Stimulated activated CD4-positive, alpha-beta T cell treated with anti-CD3 and anti-CD28 coated beads, TNF-alpha, amount 100 ng/mL, for 1 hour (primary cell): ENCODE measurements around the gene EYS.
"Not testable (repeated sequence)": the region's sequence is repeated elsewhere in the genome, so short reads cannot be mapped to it uniquely, and the experiment has no call there.

Experiments
- DNase-seq, 3 donors: peaks; one replicate each; pipeline ENCODE4 v3.0.0-alpha.2; 2020; ENCODE audit warnings: low read depth in 3 of 3, low spot score in 1 of 3

The EYS gene

GRCh38 chr6:65469650-65470049 is 237.4 kb downstream of the EYS start:
- DNase-seq, result no peak

- DNase-seq, result no peak
These were observed 238.7 kb downstream of the EYS start for GRCh38 chr6:65468307-65468706.

- DNase-seq, result no peak
These were observed 245.9 kb downstream of the EYS start for GRCh38 chr6:65461121-65461520.

- DNase-seq, result no peak
These were observed 254.7 kb downstream of the EYS start for GRCh38 chr6:65452333-65452732.

GRCh38 chr6:65450451-65450850 is 256.6 kb downstream of the EYS start:
- DNase-seq, result no peak

- DNase-seq, result no peak
These were observed 257.1 kb downstream of the EYS start for GRCh38 chr6:65449926-65450325.

- no peak for DNase-seq
These were observed 258.2 kb downstream of the EYS start for GRCh38 chr6:65448866-65449265.

GRCh38 chr6:65436281-65436680 is 270.7 kb downstream of the EYS start:
- DNase-seq, result no peak

- DNase-seq, result no peak
These were observed 290.4 kb downstream of the EYS start for GRCh38 chr6:65416621-65417020.

- no peak for DNase-seq
These were observed 296.7 kb downstream of the EYS start for GRCh38 chr6:65410309-65410708.

GRCh38 chr6:65402564-65402963 is 304.5 kb downstream of the EYS start:
- no peak for DNase-seq

GRCh38 chr6:65399355-65400084 is 307.5 kb downstream of the EYS start:
- no peak for DNase-seq

GRCh38 chr6:65398851-65399250 is 308.2 kb downstream of the EYS start:
- no peak for DNase-seq

GRCh38 chr6:65350530-65350929 is 356.5 kb downstream of the EYS start:
- no peak for DNase-seq

- not testable (repeated sequence) for DNase-seq
These were observed 404.4 kb downstream of the EYS start for GRCh38 chr6:65302655-65303054.

- no peak for DNase-seq
These were observed 407.8 kb downstream of the EYS start for GRCh38 chr6:65299236-65299635.

GRCh38 chr6:65295812-65296211 is 411.2 kb downstream of the EYS start:
- no peak for DNase-seq

- DNase-seq, result no peak
These were observed 417.5 kb downstream of the EYS start for GRCh38 chr6:65289491-65289890.

- no peak for DNase-seq
These were observed 421.8 kb downstream of the EYS start for GRCh38 chr6:65285275-65285674.

GRCh38 chr6:65280060-65280459 is 427.0 kb downstream of the EYS start:
- no peak for DNase-seq

GRCh38 chr6:65262241-65262640 is 444.8 kb downstream of the EYS start:
- no peak for DNase-seq

GRCh38 chr6:65259982-65260381 is 447.0 kb downstream of the EYS start:
- DNase-seq, result no peak

GRCh38 chr6:65259059-65259458 is 448.0 kb downstream of the EYS start:
- DNase-seq, result no peak
